GM12878 (cell line): ENCODE measurements around the gene OR7C2. TPM values are rescaled to one million over a fixed set of nuclear protein-coding genes. Genes with fewer than 3 reads are reported as not detected.

Experiments
- ATAC-seq: fragments of 200-7000 bp; cut with Tn5 transposase; 3 replicates; pipeline ENCODE4 v1.9.1; 2020; ENCODE audit warnings: mild to moderate bottlenecking, moderate library complexity
- BruUV-seq: library from RNA; stranded (reverse); fragments of 400-500 nt; replicated peaks from 2 replicates; lab custom pipeline; 2021; lab: Mats Ljungman, UMichigan
- CTCF ChIA-PET: fragments of 300-600 bp; sonication (Branson Sonifier 250); formaldehyde crosslinking; extraction: SDS; loops from one replicate; lab custom pipeline; 2021; ENCODE audit warnings: inconsistent platforms; lab: Yijun Ruan, JAX
- POLR2A ChIA-PET: fragments of 350-600 bp; formaldehyde crosslinking; extraction: SDS; loops from one replicate; lab custom pipeline; 2021; ENCODE audit warnings: inconsistent platforms; lab: Charles Lee
- RAD21 ChIA-PET: fragments of 300-600 bp; sonication (Branson Sonifier 250); formaldehyde crosslinking; loops from one replicate; lab custom pipeline; 2023; ENCODE audit warnings: antibody characterized with exemption; ENCODE audit not compliant: unreplicated experiment; lab: Charles Lee
- SMC1A ChIA-PET: fragments of 300-600 bp; sonication (Branson Sonifier 250); formaldehyde crosslinking; loops from one replicate; lab custom pipeline; 2023; ENCODE audit not compliant: unreplicated experiment, uncharacterized antibody; lab: Charles Lee
- DNase-seq: peaks from one replicate; pipeline ENCODE4 v3.0.0-alpha.2; 2011; ENCODE audit warnings: low read depth, low spot score
- FAIRE-seq: peaks from 3 replicates; lab custom pipeline; 2011; peaks lifted over from hg19 to GRCh38; lab: Jason Lieb, UNC
- H2AFZ ChIP-seq: 2 replicates; pipeline ENCODE4 v1.6.0; 2011; ENCODE audit warnings: low read depth, low read length, control low read depth; ENCODE audit not compliant: control insufficient read depth
- H3K27ac ChIP-seq: 2 replicates; pipeline ENCODE4 v1.5.1; 2011; ENCODE audit warnings: control low read depth; ENCODE audit not compliant: control insufficient read depth, insufficient read depth
- H3K27me3 ChIP-seq, 2 experiments: replicated peaks in 1 of 2; 2 replicates each; pipeline versions ENCODE4 v1.6.0 to v1.6.1; 2011; ENCODE audit warnings: low read length in 1 of 2; ENCODE audit not compliant: control insufficient read depth in 2 of 2, insufficient read depth in 2 of 2
- H3K36me3 ChIP-seq, 2 experiments: 2 replicates each; pipeline ENCODE4 v1.5.1; 2011; ENCODE audit warnings: low read length in 1 of 2; ENCODE audit not compliant: control insufficient read depth in 2 of 2, insufficient read depth in 2 of 2
- H3K4me1 ChIP-seq: 2 replicates; pipeline ENCODE4 v1.6.1; 2011; ENCODE audit warnings: mild to moderate bottlenecking, low read length, moderate library complexity, mixed read lengths; ENCODE audit not compliant: control insufficient read depth, insufficient read depth
- H3K4me2 ChIP-seq: 2 replicates; pipeline ENCODE4 v1.6.0; 2011; ENCODE audit warnings: control low read depth; ENCODE audit not compliant: control insufficient read depth, insufficient read depth
- H3K4me3 ChIP-seq: fragments of 200-600 bp; sonication (generic); 2 replicates; pipeline ENCODE4 v1.5.1; 2016
- H3K79me2 ChIP-seq: 2 replicates; pipeline ENCODE4 v1.6.0; 2011; ENCODE audit warnings: low read length; ENCODE audit not compliant: control insufficient read depth, insufficient read depth
- H3K9ac ChIP-seq: 2 replicates; pipeline ENCODE4 v1.8.0; 2011; ENCODE audit warnings: low read length, control low read depth, mixed read lengths; ENCODE audit not compliant: control insufficient read depth, insufficient read depth
- H3K9me3 ChIP-seq: replicated peaks from 3 replicates; pipeline ENCODE4 v1.5.1; 2011; ENCODE audit warnings: mild to moderate bottlenecking, low read length; ENCODE audit not compliant: control insufficient read depth, insufficient read depth
- H4K20me1 ChIP-seq: 2 replicates; pipeline ENCODE4 v1.6.0; 2011; ENCODE audit not compliant: control insufficient read depth, insufficient read depth
- BHLHE40 ChIP-seq, 2 experiments: fragments of 450-650 bp in 1 of 2; IDR thresholded peaks; 2 replicates each; pipeline ENCODE4 v1.6.1; 2011 to 2017; ENCODE audit warnings: low read depth in 2 of 2, borderline replicate concordance in 1 of 2, improper control_type of control experiment in 1 of 2, low read length in 1 of 2, mild to moderate bottlenecking in 1 of 2
- CREM ChIP-seq: IDR thresholded peaks from 2 replicates; pipeline ENCODE4 v1.6.1; 2014; ENCODE audit warnings: antibody characterized with exemption, low read depth
- HDGF ChIP-seq: fragments of 450-650 bp; IDR thresholded peaks from 2 replicates; pipeline ENCODE4 v1.6.1; 2016; ENCODE audit warnings: antibody characterized with exemption
- PKNOX1 ChIP-seq: fragments of 450-650 bp; IDR thresholded peaks from 2 replicates; pipeline ENCODE4 v1.6.1; 2016; ENCODE audit warnings: mild to moderate bottlenecking
- STAT1 ChIP-seq: fragments of 450-650 bp; conservative IDR thresholded peaks from 2 replicates; pipeline ENCODE4 v1.6.1; 2014; ENCODE audit warnings: antibody characterized with exemption, mild to moderate bottlenecking
- WGBS: methylation state at CpG from one replicate; pipeline ENCODE4 v1.1.6; 2016; ENCODE audit warnings: low lambda C conversion rate; ENCODE audit not compliant: insufficient replicate concordance, insufficient coverage; ENCODE audit errors: missing lambda C conversion rate; 5-methylcytosine and 5-hydroxymethylcytosine counted together
- in situ Hi-C: fragments of 300-500 bp; cut with MboI; formaldehyde crosslinking; loops from 9 replicates; pipeline ENCODE4 v1.14.3; 2018; ENCODE audit warnings: mixed read lengths
- intact Hi-C: fragments of 100-400 bp; cut with micrococcal nuclease; formaldehyde crosslinking; loops from one replicate; pipeline ENCODE4 v1.14.2; 2022; ENCODE audit not compliant: unreplicated experiment
- polyA plus RNA-seq, 11 experiments: library from polyadenylated mRNA; depleted of rRNA in 4 of 11; unstranded in 6 of 11; stranded (reverse) in 5 of 11; fragments of >200 nt; fragmentation: Nextera tagmentation in 4 of 11; fragmentation: Illumina TruSeq in 1 of 11; extraction: Ambion mirVana in 4 of 11; extraction: Trizol in 1 of 11; gene quantifications; 1 replicate in 1 of 11; 2 replicates in 10 of 11; pipeline versions ENCODE4 v1.2.1 to v1.2.3, GENCODE V29; 2011 to 2016; ENCODE audit warnings: inconsistent platforms in 2 of 11, missing spikeins in 2 of 11, low read depth in 1 of 11
- total RNA-seq, 4 experiments: library from RNA; depleted of rRNA in 3 of 4; stranded (reverse); fragments of >200 nt in 3 of 4; fragmentation: Illumina TruSeq in 1 of 4; extraction: Trizol in 1 of 4; gene quantifications; 2 replicates each; pipeline versions ENCODE4 v1.2.1 to v1.2.3, GENCODE V29; 2013 to 2021
- TF ChIP-seq, protein P1 (sequence below), 3 experiments: IDR thresholded peaks in 2 of 3; conservative IDR thresholded peaks in 1 of 3; 2 replicates each; pipeline ENCODE4 v1.5.1; 2011; ENCODE audit warnings: low read depth in 3 of 3, low read length in 3 of 3, mild to moderate bottlenecking in 3 of 3, control low read depth in 2 of 3, moderate library complexity in 2 of 3, inconsistent platforms in 1 of 3, mixed read lengths in 1 of 3; ENCODE audit not compliant: control insufficient read depth in 2 of 3, insufficient read depth in 1 of 3; ENCODE audit errors: extremely low read depth in 1 of 3

OR7C2 gene
- total and polyA plus RNA-seq, 10 of the 15 experiments (the other 5 are each of a cell fraction or from before 2014, with no cell fraction given): not detected

- H3K27ac ChIP-seq: no peak overlapping the region
- no peaks in the 10 kb centered on the region for H3K4me1 ChIP-seq
- no peak overlapping the region for H2AFZ ChIP-seq
- TF ChIP-seq HDGF (no peak), BHLHE40 (IDR thresholded peaks at IDR 0.05; ENCODE audit: borderline replicate concordance in 1 of 2, low read depth in 2 of 2, low read length in 1 of 2) (no peak), CREM (no peak), PKNOX1 (no peak), STAT1 (no peak)
- TF ChIP-seq, protein P1, sequence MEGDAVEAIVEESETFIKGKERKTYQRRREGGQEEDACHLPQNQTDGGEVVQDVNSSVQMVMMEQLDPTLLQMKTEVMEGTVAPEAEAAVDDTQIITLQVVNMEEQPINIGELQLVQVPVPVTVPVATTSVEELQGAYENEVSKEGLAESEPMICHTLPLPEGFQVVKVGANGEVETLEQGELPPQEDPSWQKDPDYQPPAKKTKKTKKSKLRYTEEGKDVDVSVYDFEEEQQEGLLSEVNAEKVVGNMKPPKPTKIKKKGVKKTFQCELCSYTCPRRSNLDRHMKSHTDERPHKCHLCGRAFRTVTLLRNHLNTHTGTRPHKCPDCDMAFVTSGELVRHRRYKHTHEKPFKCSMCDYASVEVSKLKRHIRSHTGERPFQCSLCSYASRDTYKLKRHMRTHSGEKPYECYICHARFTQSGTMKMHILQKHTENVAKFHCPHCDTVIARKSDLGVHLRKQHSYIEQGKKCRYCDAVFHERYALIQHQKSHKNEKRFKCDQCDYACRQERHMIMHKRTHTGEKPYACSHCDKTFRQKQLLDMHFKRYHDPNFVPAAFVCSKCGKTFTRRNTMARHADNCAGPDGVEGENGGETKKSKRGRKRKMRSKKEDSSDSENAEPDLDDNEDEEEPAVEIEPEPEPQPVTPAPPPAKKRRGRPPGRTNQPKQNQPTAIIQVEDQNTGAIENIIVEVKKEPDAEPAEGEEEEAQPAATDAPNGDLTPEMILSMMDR (IDR thresholded peaks at IDR 0.05 in 2 of 3, conservative IDR thresholded peaks at IDR 0.05 in 1 of 3; ENCODE audit: control insufficient read depth in 2 of 3, extremely low read depth in 1 of 3, insufficient read depth in 1 of 3, low read depth in 3 of 3, low read length in 3 of 3): no peak
- no peak overlapping the region for H3K4me2 ChIP-seq
- in situ Hi-C loops: no loop called here
- POLR2A ChIA-PET: no interaction called here
- peaks cover 2% of the 10 kb centered on the region; the same call in 2 of the 3 replicates for H3K9me3 ChIP-seq
- no peaks in the 10 kb centered on the region for H3K79me2 ChIP-seq
- no peak overlapping the region for H3K4me3 ChIP-seq
- no peaks in the 10 kb centered on the region for H3K27me3 ChIP-seq
- no peak for FAIRE-seq
- WGBS: 49% methylated on average over 24 of the region's 24 CpGs
- H3K36me3 ChIP-seq: no peaks in the 10 kb centered on the region
- BruUV-seq: no TSS peak
- CTCF ChIA-PET: no interaction called here
- DNase-seq: no peak
- no peak overlapping the region for H3K9ac ChIP-seq
- intact Hi-C loops: no loop called here
- ATAC-seq: no peak
- RAD21 ChIA-PET: no interaction called here
- SMC1A ChIA-PET: no interaction called here
- no peaks in the 10 kb centered on the region for H4K20me1 ChIP-seq
These were observed 20.8 kb downstream of the OR7C2 start for GRCh38 chr19:14961956-14962685.
